Hippocampal formation (tissue), 2 donors: Measurements from ENCODE around the gene RBPJ.
A peak's percentile ranks its signal among the peaks of the same experiment; 100 is the strongest.

Experiments
- DNase-seq, 2 donors: peaks; one replicate each; lab custom pipeline; 2025; lab: John Stamatoyannopoulos, UW

The RBPJ gene

GRCh38 chr4:26420438-26420837 is 99.6 kb downstream of the RBPJ start:
- DNase-seq, result no peak

GRCh38 chr4:26420913-26421312 is 100.1 kb downstream of the RBPJ start:
- no peak for DNase-seq

GRCh38 chr4:26424153-26424552 is 103.3 kb downstream of the RBPJ start:
- peak in 1 of 2 donors; percentile 24 for DNase-seq

- no peak for DNase-seq
These were observed 104.0 kb downstream of the RBPJ start for GRCh38 chr4:26424838-26425237.

GRCh38 chr4:26425953-26426352 is 105.1 kb downstream of the RBPJ start:
- DNase-seq, result no peak

DNA sequence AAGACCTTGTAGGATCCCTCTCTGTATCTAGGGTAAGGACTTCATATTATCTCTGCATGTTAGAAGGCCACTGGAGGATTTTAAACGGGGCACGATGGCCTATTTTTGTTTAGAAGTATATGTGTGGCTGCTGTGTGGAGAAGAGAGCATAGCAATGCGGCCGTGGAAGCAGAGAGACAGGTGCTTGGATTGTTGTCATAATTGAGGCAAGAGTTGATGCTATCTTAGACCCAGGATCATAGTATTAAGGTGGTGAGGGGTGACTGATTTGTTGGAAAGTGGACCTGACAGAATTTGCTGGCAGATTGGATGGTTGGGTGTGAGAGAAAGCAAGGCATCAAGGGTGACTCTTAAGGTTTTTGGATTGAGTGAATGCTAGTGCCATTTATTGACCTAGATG is 106.1 kb downstream of the RBPJ start:
- no peak for DNase-seq

GRCh38 chr4:26429910-26430309 is 109.1 kb downstream of the RBPJ start:
- no peak for DNase-seq

DNA sequence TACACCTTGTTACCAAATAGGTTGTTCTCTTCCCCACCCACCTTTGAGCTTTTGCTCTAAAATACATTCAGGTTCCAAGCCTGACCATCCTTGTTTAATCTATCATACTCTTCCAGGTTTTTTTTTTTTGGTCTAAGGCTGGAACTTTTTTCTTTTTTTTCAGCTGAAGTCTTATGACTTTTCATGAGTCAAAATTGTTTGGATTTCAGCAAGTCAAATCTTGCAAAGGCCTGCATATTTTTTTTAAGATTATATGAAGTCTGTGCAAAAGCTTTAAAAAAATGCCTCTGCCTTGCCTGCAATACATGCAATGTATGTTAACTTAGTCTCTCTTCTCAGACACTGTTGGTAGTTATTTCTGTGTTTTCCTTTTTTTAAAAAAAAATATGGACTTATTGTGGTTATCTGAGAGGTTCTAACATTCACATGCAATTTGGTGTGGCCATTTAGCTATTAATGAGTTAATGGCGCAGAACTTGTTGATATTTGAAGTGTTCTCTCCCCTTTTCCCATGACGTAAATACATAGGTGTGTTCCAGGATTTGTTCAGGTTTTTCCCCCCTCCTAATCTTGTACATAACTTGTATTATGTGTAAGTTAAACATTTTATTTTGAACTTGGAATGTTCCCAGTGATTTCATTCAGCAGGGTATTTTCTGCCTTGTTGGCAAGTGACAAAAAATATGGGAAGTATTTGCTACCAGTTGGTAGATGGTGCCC is 110.8 kb downstream of the RBPJ start:
- DNase-seq, result no peak

DNA sequence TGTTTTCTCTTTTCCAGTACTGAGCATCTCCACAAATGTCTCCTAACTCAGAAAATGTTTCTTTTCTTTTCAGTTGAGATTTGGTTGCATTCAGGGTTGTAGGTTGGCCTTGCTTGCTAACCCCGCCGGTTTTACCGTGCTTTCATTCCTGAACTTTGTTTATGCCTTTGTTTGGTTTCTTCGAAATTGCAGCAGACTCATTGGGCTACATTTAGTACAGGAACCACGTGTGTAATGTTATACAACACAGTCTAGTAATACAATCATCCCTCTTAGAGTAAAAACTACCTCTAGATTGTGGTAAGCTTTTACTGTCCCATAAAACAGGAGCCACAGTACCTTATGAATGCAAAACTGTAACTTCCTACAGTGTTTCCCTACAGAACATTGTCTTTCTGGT is 111.6 kb downstream of the RBPJ start:
- no peak for DNase-seq

DNA sequence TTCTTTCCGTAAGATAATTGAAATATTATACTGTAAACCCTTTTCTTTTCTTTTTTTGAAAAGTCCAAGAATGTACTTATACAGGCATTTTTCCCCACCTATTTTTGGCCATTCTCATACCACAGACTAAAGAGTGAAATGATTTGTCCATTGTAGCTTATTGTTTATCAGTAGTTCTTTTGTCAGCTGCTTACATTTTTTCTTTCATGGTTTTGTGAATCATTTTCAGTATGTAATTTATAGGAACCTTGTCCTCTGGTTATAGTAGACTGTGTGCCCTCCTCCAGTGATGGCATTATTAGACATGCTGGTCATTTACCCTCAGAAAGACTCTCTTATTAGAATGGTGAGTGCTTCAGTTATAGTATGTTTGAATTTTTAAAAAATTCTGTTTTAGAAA is 112.7 kb downstream of the RBPJ start:
- DNase-seq, result no peak

GRCh38 chr4:26434030-26434639 is 113.3 kb downstream of the RBPJ start:
- DNase-seq, result no peak

GRCh38 chr4:26441102-26441501 is 120.3 kb downstream of the RBPJ start:
- DNase-seq, result no peak

DNA sequence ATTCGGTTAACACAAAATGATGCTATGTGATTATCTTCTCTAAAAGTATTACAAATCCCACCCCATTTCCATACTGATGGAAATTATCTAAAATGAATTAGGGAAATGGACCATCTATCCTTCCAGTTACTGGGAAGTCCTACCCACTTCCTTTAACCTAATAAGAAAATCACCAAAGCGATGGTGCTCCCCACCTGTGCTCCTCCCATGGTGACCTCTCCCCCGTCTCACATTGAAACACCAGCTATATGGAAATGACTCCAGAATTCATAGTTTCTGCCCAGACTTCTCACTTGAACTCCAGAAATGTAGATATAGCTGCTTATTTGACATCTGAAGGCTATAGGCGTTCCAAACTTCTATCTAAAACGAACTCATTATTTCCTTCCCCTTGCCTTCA is 121.0 kb downstream of the RBPJ start:
- DNase-seq, result no peak

GRCh38 chr4:26447378-26447777 is 126.6 kb downstream of the RBPJ start:
- DNase-seq, result no peak

- no peak for DNase-seq
These were observed 129.6 kb downstream of the RBPJ start for GRCh38 chr4:26450418-26450817.

DNA sequence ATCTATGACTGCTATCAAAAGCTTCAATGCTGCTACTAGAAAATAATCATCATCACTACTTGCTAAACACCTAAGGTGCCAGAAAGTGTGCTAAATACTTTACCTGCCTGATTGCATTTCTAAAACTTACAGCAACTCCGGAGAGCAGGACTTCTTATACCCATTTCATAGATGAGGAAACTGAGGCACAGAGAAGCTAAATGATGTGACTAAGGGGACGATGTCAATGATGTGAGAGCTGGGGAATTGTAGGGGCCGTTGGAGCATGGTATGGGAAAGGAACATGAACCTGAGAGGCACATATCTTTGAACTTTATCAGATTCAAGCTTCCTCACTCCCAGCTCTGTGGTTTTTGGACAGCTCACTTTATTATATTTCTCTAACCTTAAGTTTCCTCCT is 130.8 kb downstream of the RBPJ start:
- DNase-seq, result no peak

DNA sequence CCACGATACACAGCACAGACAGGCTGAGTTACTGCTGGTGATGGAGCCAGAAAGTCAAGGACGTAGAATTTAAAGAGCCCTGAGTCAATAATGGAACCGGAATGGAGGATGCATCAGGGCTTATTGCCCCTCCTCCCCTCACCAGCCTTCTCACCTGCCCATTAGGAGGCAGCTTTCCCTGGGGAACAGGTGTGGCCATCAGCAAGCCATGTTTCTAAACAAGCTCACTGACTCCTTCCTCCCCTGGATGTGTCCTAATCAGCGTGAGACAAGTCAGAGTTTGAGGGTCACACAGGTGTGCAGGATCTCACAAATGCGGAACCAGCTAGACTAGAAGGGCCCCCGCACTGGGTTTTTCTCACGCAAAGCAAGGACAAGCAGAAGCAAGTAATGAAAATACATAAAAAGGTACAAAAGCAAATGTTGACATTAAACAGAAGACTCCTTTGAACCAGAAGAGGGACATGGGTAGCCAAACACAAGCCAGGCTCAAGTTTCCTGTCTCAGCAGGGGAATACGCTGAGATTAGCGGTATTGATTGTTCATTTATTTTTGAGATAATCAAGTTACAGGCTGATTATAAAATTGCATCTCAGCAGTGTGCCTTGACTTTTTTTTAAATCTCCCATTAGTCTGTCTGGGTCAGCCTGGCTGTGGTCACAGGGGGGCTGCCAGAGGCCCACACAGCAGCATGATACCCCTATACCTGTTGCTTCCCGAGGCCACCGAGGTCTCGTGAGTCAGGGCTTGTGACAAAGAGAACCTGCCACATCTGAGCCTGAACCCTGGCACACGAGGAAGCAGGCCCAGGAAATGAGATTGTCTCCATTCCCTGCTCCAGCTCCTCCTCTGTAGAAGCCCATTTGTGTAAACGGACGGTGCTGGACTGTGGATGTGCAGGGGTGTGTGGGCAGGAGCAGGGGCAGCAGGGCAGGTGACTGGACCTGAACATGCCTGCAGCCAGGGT is 132.0 kb downstream of the RBPJ start:
- no peak for DNase-seq

GRCh38 chr4:26454961-26455360 is 134.1 kb downstream of the RBPJ start:
- no peak for DNase-seq

DNA sequence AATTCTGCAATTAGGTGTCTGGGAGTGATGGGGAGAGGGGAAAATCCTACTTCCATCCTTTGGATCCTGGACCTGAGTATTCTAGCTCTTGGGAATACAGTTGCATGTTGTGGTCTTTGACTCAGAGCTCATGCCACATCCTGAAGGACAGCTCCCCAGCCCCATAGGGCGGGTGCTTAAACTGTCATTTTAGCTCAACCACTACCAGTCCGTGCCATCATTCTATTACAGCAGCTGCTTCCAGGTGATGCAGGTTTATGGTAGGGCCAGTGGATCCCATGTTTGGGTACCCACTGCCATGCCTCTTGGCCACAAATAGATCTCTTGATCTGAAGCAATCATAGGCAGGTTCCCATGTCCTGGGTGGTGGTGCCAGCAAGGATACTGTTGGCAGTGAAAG is 134.8 kb downstream of the RBPJ start:
- no peak for DNase-seq

DNA sequence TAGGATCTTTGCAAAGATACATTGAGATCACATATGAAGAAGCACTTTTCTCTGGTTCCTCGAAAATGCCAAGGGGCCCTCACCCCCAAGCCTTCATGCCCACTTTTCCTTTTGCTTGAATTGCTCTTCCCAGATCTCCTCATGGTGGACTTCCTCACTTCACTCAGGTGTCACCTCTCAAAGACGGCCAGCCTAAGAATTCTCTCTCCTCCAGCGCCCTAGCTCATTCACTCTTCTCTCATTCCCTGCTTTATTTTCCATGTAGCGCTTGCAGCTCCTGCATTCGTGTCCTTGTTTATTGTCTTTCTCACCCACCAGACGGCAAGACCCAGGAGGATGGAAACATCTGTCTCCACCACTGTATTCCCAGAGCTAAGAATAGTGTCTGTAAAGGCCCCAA is 136.6 kb downstream of the RBPJ start:
- DNase-seq, result no peak

DNA sequence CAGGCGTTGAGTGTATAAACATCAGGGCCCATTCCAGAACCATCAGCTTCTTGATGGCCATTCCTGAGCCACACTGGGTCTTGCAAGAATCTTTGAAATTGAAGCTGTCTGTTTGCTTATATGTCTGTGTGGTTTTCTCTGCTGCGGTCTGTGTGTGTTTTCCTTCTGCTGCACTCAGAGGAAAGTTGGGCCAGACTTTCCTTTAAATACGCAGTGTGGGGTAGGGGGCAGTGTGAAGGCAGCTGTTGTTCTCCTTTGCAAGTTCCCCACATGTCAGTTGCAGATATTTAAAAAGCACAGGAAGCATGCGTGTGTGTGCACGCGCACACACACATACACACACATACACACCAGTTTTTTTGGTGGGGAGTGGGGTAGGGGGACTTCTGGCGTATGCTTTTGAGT is 137.3 kb downstream of the RBPJ start:
- no peak for DNase-seq

DNA sequence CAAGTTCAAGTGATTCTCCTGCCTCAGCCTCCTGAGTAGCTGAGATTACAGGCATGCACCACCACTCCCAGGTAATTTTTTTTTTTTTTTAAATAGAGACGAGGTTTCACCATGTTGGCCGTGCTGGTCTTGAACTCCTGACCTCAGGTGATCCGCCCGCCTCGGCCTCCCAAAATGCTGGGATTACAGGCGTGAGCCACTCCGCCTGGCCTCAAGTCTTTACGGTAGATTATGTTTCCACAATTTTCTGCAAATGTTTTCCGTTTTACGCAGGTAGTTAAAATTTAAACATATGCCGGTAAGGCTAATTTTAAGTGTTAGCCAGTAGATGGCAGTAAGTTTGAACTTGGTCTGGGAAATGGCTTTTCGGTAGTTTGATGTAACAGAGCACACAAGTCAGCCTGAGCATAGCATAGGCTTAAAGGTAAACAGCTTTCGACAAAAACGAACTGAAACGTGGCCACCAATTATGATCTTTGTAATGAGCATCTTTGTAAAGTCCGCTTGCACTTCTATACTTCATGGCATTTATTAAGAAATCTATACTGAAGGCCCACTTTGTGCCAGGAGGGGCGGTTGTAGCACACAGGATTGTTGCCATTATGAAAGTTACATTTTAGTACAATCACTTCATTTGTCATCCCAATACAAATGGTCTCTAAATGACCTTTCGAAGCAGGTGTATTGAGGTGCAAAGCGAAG is 138.4 kb downstream of the RBPJ start:
- peak in 1 of 2 donors; percentile 20 for DNase-seq
